Measurements from ENCODE around the gene PEPD. TPM values are rescaled to one million over a fixed set of nuclear protein-coding genes. Genes with fewer than 3 reads are reported as not detected.

Gene PEPD
- total and polyA plus RNA-seq, 2 donors (not counting 3 experiments of a cell fraction or from before 2014, with no cell fraction given), result 73.7 to 126 TPM

GRCh38 chr19:33460221-33460908 lies 61.2 kb downstream of the PEPD start:
- H4K20me1 ChIP-seq (replicated peaks; ENCODE audit: control insufficient read depth, extremely low read depth, insufficient read depth, low read length), result no peaks in the 10 kb centered on the region
- intact Hi-C loops (cut with micrococcal nuclease), result no loop called here
- DNase-seq (ENCODE audit: low read depth, low spot score) (no peak), FAIRE-seq (no peak)
- no peaks in the 10 kb centered on the region for H3K9me3 ChIP-seq (replicated peaks; ENCODE audit: control insufficient read depth, insufficient read depth, low read length)
- H3K4me1 ChIP-seq (ENCODE audit: control insufficient read depth, extremely low read depth, insufficient read depth, low read length), result no peaks in the 10 kb centered on the region
- H3K9ac ChIP-seq (replicated peaks; ENCODE audit: extremely low read depth, insufficient read depth, low read length), result no peak overlapping the region
- no peaks in the 10 kb centered on the region for H3K79me2 ChIP-seq (ENCODE audit: control insufficient read depth, insufficient read depth, low read length)
- H3K4me2 ChIP-seq (ENCODE audit: insufficient read depth, low read length), result no peak overlapping the region
- peaks cover 0 to 3% of the 10 kb centered on the region in 2 experiments for H3K36me3 ChIP-seq (ENCODE audit: control insufficient read depth in 2 of 2, extremely low read depth in 1 of 2, insufficient read depth in 2 of 2, low read length in 2 of 2)
- no TSS peak for BruUV-seq (replicated peaks)
- H2AFZ ChIP-seq (ENCODE audit: low read depth, low read length), result no peak overlapping the region
- dilution Hi-C loops (cut with MboI; ENCODE audit: extremely low pct_ligation_motif_present, low sequenced_read_pairs), result no loop called here
- ChIA-PET POLR2A (no interaction called here), CTCF (interaction anchor here (1.5 kb wide), 1 partner anchor 13 kb away, joined by 4 read pairs; no protein-coding TSS in a partner anchor)
- H3K27me3 ChIP-seq (ENCODE audit: control insufficient read depth in 2 of 2, insufficient read depth in 2 of 2, low read length in 2 of 2), result no peaks in the 10 kb centered on the region
- H3K27ac ChIP-seq (ENCODE audit: insufficient read depth, low read depth, low read length), result no peak overlapping the region
- no peak overlapping the region for H3K4me3 ChIP-seq (replicated peaks in 1 of 3; ENCODE audit: insufficient read depth in 1 of 3, low read depth in 1 of 3, low read length in 3 of 3)
- TF ChIP-seq JUN (IDR thresholded peaks at IDR 0.05; ENCODE audit: borderline replicate concordance, insufficient read depth, insufficient read length, low read depth) (no peak), POLR2A (IDR thresholded peaks at IDR 0.05; ENCODE audit: low read depth, low read length) (no peak), CTCF (IDR thresholded peaks at IDR 0.05; ENCODE audit: extremely low read depth in 1 of 2, insufficient read depth in 1 of 2, low read depth in 1 of 2, low read length in 2 of 2) (no peak), GATA2 (IDR thresholded peaks at IDR 0.05; ENCODE audit: insufficient read depth, insufficient read length, low read depth, low read length) (no peak), MYC (IDR thresholded peaks at IDR 0.05; ENCODE audit: low read depth, low read length) (no peak), POLR2AphosphoS5 (IDR thresholded peaks at IDR 0.05; ENCODE audit: insufficient read depth, low read depth, low read length) (no peak), EZH2 (IDR thresholded peaks at IDR 0.05; ENCODE audit: borderline replicate concordance, low read depth, low read length, severe bottlenecking) (no peak), MAX (IDR thresholded peaks at IDR 0.05; ENCODE audit: insufficient read depth, insufficient read length) (no peak), FOS (IDR thresholded peaks at IDR 0.05; ENCODE audit: borderline replicate concordance, insufficient read depth, low read length) (no peak)
- no peaks in the 10 kb centered on the region for H3K9me1 ChIP-seq (replicated peaks; ENCODE audit: control insufficient read depth, extremely low read depth, insufficient read depth, low read length)
